ENCODE results near the gene NUBP2.
"Not testable (repeated sequence)": the region's sequence is repeated elsewhere in the genome, so short reads cannot be mapped to it uniquely, and the experiment has no call there.

The NUBP2 gene

DNA sequence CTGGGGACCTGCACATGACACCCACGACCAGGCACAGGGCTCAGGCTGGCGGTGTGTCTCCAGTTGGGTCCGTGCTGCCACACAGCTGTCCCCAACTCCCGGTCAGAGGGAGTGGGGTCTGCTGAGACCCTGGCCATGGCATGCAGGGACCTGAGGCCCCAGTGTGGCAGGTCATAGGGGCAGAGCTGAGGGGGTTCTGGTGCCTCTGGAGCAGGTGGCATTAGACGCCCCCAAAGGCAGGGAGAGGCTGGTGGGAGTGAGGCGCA is 4.2 kb downstream of the NUBP2 start:
- no peak for DNase-seq

DNA sequence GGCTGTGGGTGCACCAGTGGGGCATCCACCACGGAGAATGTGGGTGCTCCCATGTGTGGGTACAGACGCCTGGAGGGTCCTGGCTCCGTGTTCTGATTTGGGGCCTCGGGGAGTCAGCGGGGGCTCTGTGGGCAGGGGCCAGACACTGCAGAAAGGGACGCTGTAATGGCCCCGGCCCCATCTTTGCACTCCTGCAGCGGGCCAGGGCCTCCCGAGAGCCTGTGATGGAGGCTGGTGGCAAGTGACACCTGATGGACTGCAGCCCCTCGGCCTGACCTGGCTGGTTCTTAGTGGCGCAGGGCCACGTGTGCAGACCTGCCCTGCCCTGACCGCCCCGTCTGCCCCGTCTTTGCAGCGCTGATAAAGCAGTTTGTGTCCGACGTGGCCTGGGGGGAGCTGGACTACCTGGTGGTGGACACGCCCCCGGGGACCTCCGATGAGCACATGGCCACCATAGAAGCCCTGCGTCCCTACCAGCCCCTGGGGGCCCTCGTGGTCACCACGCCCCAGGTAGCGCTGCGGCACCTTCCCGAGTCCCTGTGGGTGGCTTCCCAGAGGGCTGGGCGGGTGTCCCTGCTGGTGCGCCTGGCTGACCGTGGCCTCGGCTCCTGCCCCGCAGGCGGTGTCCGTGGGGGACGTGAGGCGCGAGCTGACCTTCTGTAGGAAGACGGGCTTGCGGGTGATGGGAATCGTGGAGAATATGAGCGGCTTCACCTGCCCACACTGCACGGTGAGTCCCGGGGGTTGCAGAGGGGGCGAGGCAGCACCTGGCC is 4.7 kb downstream of the NUBP2 start:
- DNase-seq, result no peak

DNA sequence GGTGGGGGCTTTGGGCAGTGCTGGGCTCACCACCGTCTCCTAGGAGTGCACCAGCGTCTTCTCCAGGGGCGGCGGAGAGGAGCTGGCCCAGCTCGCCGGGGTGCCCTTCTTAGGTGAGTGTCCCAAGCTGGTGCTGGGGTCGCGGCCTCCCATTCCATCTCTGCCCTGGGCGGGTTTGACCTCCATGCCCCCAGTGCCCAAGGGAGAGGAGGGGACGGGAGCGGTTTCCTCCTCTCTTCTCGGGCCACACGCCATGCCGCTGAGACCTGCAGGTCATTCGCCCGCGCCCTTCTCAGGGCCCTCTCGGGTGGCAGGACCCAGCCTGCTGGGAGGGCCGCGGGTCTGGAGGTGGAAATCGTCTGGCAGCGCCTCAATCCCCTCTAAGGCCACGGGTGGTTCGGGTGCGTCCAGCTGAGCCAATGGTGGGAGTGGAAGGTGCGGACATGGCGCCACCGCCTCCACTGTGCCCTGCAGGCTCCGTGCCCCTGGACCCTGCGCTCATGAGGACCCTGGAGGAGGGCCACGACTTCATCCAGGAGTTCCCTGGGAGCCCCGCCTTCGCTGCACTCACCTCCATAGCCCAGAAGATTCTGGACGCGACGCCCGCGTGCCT is 5.4 kb downstream of the NUBP2 start:
- no peak for DNase-seq

DNA sequence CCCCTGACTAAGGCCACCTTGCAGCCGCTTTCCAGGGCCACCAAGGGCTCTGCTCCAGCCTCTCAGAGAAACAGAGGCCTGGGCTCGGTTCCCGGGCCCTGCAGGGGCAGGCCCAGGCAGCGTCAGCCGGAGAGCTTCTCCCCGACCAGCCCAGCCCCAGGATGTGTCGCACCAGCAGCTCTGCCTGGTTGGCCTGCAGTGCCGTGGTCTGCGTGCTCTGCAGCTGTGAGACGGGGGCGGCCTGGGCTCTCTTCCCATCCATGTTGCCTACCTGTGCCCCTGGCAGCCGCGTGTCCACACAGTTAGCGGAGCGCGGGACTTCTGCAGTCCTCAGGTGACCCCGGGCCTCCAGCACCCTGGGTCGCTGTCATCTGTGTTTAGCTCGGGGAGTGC is 5.9 kb downstream of the NUBP2 start:
- no peak for DNase-seq

DNA sequence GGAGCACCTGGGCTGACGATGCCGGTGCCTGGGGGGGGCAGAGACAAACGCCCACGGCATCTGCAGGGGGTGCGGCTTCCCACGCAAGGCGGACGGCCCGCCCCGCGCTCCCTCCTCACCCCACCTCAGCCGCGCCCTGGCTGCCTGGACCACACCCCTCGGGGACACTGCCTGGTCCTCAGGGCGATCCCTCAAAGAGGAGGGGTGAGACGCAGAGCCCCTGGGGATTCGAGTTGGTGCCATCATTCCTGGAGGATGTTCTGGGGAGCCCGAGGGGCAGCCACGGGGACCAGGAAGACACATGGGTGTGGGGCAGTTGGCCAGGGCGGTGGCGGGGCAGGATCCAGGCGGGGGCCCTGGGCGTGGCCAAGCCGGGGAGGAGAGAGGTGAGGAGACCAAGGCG is 6.9 kb downstream of the NUBP2 start:
- DNase-seq, result no peak

GRCh38 chr16:1790261-1790610 is 7.5 kb downstream of the NUBP2 start:
- no peak for DNase-seq

- DNase-seq, result no peak
Observed at GRCh38 chr16:1790611-1791255, 8.0 kb downstream of the NUBP2 start.

DNA sequence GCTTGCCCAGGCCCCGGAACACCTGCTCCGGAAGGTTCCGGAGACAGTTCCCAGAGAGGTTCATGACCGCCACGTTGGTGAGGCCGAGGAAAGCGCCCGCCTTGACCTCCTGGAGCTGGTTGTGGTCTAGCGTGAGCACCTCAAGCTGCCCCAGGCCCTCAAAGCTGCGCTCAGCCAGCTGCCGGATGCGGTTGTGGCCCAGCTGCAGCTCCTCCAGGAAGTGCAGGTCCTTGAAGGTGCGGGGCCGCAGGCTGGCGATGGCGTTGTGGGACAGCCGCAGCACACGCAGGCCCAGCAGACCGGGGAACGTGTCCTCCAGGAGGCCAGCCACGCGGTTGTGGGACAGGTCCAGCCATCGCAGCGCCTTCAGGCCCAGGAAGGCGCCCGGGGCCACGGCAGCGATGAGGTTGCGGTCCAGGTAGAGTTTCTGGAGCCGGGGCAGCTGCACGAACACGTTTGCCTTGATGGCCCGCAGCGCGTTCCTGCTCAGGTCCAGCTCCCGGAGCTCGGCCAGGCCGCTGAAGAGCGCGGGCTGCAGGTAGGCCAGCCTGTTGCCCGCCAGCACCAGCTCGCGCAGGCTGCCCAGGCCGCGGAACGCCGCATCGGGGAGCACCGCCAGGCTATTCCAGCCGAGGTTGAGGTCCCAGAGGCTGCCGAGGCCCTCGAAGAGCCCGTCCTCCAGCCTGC is 8.6 kb downstream of the NUBP2 start:
- no peak for DNase-seq

DNA sequence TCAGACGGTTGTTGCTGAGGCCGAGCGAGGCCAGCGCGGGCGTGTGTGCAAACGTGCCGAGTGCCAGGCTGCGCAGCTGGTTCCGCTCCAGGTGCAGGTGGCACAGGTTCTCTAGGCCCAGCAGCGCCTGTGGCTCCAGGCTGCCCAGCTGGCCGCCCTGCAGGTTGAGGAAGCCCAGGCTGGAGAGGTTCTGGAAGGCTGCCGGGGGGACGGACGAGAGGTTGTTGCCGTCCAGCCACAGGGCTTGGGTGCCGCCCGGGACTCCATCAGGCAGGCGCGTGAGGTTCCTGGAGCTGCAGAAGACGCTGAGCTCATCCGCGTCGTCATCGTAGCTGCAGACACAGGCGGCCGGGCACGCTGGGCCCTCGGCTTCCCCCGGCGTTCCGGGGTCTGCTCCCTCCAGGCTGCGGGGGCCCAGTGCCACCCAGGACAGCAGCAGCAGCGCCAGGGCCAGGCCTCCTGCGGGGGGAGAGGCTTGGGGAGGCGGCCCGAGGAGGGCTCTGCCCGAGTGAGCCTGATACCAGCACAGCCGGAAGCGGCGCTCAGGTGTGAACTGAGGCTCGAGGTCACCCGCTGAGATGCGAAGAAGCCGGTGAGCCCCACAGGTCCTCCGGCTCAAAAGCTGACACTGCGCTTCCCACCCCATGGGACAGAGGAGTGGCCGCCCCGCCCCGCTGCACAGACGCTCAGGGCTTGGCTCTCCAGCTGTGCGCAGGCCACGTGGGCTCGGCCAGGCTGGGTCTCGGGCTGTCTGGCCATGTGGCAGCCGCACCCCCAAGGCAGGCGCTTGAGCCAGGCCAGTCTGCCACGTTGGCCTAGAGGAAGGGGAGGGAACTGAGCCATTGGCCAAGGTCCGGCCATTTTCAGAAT is 9.4 kb downstream of the NUBP2 start:
- no peak for DNase-seq

- no peak for DNase-seq
Observed at GRCh38 chr16:1792836-1793577, 10.2 kb downstream of the NUBP2 start.

DNA sequence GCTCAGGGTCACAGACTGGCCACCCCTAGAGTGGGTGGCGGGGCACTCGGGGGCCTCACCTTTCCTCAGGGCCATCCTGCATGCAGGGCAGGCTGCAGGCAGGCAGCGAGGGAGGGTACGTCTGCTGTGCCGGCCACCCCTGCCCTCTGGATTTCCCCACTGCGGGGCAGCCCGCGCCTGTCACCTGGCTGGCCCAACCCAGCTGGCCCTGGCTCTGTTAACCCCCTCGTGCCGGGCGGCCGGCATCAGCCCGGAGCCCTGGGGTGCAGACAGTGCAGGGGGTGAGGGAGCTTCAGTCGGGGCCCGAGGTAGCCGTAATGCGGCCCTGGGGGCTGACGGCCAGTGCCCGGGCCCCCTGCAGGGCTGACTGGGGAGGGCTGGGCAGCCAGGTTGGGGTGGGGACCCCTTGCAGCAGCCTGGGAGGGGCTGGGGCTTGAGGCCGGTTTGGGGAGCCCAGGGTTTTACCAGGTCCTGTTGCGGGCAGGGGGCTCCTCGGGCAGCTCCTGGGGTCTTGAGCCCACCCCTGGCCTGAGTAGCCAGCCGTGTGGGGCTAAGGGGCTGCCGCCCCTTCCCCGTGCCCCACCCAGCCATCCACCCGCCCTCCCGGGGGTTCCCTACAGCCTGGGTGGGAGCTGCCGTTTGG is 10.9 kb downstream of the NUBP2 start, which contains the start of gene IGFALS:
TSS of gene IGFALS (minus strand) at position 128 of the 643 bp plus-strand sequence. CDS start at position 75, 53 bp downstream.
- DNase-seq, result no peak

DNA sequence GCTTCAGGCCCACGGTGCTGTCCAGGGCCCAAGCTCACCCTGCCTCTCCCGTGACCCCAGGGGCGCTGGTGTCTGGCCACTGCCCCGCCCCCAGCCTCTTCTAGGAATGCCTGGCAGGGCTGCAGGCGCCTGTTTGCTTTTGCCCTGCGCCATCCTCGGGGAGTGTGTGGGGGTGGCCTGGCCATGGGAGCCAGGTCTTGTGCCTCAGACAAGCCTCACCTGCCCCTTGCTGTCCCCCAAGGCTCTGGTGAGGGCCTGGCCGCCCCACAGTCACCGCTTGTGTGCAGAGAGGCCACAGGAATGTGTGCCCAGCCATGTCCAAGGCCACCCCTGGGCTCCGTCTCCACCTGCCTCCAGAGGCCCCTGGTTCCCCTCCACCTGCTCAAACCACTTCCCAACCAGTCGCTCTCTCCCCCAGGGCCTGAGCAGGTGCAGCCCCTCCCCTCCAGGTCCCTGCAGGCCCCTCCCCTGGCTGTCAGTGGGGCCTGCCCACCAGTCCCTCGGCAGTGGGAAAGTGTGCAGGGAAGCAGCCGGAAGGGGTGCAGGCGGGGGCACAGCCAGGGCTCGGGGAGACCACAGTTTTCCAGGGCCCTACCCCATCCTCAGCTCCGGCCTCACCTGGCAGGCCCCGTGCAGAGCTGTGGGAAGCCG is 11.6 kb downstream of the NUBP2 start:
- no peak for DNase-seq

DNA sequence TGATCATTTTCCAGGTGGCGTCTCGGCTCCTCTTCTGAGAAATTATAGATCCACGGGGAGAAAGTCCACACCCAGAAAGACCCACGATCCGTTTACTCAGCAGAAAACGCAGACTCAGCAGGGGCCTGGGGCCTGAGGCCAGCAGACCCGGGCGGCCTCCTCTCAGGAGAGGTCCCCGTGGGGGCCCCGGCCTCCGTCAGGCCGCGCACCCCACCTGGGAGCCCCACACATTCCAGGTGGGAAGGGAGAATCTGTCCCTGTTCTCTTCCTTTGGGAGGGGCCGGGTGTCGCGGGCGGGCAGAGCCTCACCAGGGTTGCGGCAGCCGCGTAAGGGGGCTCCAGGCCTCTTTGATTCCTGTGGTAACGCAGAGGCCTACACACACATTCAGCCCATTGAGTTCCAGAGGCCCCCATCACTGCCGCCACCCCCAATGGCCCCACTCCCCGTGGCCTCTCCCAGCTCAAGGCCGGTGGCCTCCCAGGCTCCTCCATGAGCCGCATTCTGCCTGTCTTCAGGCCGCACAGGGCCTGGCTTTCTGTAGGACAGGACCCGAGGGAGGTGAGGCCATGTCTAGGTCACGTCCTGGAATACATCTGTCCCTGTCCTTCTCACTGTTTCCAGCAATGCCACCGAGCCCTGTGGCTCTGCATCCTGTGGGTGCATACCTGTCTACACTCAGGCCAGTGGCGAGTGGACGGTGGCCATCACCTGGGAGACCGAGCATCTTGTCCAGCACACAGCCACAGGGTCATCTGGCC is 12.3 kb downstream of the NUBP2 start:
- no peak for DNase-seq

DNA sequence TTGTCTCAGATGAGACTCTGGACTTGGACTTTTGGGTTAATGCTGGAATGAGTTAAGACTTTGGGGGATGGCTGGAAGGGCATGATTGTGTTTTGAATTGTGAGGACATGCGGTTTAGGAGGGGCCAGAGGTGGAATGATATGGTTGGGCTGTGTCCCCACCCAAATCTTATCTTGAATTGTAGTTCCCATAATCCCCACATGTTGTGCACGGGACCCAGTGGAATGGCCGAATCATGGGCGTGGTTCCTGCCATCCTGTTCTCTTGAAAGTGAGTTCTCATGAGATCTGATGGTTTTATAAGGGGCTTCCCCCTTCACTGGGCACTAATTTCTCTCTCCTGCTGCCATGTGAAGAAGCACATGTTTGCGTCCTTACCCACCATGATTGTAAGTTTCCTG is 16.5 kb downstream of the NUBP2 start:
- DNase-seq, result not testable (repeated sequence)

DNA sequence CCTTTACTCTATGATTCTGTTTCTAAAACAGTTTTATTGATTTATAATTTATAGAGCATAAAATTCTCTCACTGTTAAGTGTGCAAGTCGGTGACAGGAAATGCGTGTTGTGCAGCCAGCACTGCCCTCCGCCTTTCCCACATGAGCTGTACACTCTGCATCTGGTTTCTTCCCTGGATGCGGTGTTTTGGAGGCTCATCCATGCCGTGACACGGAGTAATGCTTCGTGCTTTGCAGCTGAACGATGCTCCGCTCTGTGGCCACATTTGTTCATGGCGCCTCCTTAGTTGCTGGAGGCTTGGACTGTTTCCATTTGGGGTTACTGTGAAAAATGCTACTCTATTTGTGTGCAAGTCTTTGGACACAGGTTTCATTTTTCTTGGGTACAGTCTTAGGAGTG is 17.9 kb downstream of the NUBP2 start:
- DNase-seq, result peak; percentile 8

DNA sequence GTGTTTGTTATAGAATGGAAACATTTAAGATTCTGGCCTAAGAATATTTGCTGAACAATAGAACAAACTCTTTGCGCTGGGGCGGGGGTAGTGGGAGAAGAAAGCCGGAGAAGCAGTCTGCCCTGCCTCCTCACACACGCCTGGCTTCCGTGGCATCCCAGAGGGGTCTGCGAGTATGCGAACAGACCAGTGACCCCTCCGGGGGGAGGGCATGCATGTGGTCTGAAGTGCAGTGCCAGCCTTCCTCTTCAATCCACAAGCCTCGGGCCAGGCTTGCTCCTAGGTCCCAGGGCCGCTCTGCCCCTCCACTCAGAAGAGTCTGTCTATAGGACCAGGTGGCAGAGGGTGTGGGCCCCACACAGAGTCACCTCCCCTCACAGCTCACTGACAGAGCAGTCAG is 24.9 kb downstream of the NUBP2 start:
- DNase-seq, result no peak

DNA sequence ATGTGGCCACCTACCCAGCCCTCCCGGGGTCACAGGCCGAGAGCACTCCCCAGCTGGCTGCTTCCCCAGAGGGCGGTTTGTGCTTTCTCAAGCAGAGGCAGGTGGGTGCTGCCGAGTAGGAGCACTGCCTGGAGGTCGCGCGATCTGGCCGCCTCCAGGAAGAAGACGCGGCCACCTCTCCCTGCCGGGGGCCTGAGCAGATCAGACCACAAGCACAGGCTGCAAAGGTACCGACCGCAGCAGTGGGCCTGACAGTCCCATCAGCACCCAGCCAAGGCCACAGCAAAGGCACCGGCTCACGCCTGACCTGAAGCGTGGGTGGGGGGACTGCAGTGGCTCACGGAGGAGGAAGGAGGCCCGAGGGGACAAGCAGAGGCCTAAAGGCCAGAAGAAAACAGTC is 25.9 kb downstream of the NUBP2 start:
- DNase-seq, result no peak

- DNase-seq, result no peak
Observed at GRCh38 chr16:1809281-1809801, 26.6 kb downstream of the NUBP2 start.

DNA sequence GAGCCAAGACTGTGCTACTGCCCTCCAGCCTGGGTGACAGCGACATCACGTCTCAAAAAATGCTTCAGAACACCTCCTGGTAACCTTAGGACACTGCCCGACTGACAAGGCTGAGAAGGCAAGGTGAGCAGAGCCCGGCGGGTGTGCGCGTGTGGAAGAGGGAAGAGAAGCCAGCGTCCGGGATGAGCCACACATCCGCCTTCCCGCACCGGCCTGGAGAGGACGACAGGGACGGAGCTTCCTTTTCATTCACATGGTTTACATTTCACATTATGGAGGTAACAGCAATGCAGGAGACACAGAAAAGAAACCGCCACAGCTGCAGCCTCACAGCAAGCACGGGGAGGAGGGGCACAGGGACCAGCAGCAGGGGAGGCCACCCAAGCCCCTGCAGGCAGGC is 27.3 kb downstream of the NUBP2 start:
- no peak for DNase-seq

- no peak for DNase-seq
Observed at GRCh38 chr16:1810536-1810935, 27.8 kb downstream of the NUBP2 start.

Measured in EL (cell line).